Measurements from ENCODE around the gene AKAP9.

Gene AKAP9

DNA sequence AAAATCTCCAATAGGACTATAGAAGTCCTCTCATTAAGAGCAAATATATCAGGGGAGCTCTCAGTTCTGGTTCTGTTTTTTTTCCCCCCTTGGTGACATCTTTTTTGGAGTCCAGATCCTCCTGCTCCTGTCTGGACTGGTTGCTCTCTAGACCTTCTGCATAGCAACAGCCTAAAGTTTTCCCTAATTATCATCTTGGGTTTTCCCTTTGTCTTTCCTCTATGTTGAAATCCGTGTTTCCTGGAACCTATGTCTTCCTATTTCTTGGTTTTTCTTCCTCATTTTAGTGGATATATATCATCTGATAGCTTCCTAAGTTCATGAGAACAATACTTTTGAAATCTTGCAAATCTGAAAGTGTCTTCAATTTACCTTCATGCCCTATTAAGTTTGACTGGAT lies 30.5 kb upstream of the AKAP9 start:
- no peak for DNase-seq (ENCODE audit: extremely low read depth, low read depth)
- TF ChIP-seq, protein P1, sequence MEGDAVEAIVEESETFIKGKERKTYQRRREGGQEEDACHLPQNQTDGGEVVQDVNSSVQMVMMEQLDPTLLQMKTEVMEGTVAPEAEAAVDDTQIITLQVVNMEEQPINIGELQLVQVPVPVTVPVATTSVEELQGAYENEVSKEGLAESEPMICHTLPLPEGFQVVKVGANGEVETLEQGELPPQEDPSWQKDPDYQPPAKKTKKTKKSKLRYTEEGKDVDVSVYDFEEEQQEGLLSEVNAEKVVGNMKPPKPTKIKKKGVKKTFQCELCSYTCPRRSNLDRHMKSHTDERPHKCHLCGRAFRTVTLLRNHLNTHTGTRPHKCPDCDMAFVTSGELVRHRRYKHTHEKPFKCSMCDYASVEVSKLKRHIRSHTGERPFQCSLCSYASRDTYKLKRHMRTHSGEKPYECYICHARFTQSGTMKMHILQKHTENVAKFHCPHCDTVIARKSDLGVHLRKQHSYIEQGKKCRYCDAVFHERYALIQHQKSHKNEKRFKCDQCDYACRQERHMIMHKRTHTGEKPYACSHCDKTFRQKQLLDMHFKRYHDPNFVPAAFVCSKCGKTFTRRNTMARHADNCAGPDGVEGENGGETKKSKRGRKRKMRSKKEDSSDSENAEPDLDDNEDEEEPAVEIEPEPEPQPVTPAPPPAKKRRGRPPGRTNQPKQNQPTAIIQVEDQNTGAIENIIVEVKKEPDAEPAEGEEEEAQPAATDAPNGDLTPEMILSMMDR (IDR thresholded peaks at IDR 0.05; ENCODE audit: low read depth, low read length) = no peak

DNA sequence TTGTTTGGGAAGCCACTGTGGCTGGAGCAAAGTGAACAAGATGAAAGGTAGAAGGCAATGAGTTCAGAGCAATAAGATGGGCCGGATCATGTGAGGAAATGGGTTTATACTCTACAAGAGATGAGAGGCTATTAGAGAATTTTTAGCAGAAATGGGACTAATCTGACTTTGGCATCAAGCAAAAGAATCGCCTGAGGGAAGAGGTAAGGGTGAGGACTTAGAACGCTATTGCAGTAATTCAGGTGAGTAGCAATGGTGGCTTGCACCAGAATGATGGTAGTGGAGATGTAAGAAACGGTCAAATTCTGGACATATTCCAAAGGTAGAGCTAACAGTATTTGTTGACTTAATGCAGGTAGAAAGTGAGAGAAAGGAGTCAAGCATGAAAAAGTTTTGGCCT lies 29.5 kb upstream of the AKAP9 start:
- no peak for DNase-seq (ENCODE audit: extremely low read depth, low read depth)
- TF ChIP-seq, protein P1 (IDR thresholded peaks at IDR 0.05; ENCODE audit: low read depth, low read length) = no peak

DNA sequence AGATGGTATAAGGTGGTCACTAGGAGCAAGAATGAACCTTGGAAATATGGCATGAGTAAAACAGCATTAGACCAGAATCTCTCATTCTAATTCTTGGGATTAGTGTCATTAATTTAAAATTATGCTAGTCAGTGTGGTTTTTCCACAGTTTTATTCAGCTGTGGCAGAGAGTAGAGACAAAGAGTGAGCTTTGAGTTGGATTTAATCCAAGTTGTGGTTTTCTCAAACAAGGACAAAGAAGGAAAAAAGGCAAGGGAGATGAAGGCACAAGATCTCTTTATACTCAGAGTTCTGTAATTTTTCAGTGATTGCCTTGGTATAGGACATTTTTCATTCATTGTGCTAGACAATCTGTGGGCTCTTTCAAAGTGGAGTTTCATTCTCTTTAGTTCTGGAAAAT lies 28.2 kb upstream of the AKAP9 start:
- TF ChIP-seq, protein P1 (IDR thresholded peaks at IDR 0.05; ENCODE audit: low read depth, low read length) = no peak
- DNase-seq (ENCODE audit: extremely low read depth, low read depth) = no peak

DNA sequence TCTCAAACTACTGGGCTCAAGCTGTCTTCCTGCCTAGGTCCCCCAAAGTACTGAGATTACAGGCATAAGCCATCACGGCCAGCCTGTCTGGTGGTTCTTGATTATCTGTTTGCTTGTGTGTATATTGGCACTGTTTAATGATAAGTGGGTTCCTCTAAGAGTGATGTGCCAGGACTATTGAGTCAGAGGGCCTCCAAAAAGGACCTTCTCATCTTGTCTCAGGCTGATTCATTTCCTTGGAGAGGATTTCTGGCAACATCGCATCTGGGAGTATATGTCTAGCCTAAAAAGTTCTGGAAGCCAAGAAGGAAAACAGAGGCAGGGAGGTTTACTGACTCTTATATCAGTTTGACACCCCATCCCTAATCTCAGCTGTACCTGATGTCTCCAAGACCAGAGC lies 27.1 kb upstream of the AKAP9 start:
- no peak for DNase-seq (ENCODE audit: extremely low read depth, low read depth)
- TF ChIP-seq, protein P1 (IDR thresholded peaks at IDR 0.05; ENCODE audit: low read depth, low read length) = no peak

DNA sequence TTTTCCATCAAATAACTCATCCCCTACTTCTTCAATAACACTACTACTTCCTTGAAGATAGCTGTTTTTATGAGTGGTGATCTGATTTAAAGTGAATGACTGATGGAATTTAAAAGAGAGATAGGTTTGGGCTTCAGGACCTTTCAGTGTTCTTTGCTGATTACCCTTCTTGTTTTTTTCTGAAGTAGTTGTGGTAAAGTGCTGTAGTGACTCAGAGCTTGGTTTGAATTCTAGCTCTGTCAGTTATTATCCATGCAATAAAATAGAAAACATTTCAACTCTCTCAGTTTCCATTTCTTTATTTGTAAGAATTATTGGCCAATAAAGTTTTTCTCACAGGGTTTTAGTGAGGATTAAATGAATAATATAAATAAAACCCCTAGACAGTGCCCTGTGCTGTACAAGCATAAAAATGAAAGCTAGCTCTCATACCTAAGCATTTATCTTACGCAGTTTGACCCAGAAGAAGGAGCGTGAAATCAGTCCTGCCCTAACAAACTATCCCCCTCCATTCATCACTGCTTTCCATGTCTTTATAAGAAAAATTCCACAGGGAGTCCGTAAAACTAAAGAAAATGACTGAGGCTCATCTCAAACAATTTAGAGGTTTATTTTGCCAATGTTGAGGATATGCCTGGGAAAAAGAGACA lies 25.1 kb upstream of the AKAP9 start:
- DNase-seq (ENCODE audit: extremely low read depth, low read depth) = no peak
- TF ChIP-seq, protein P1 (IDR thresholded peaks at IDR 0.05; ENCODE audit: low read depth, low read length) = no peak

DNA sequence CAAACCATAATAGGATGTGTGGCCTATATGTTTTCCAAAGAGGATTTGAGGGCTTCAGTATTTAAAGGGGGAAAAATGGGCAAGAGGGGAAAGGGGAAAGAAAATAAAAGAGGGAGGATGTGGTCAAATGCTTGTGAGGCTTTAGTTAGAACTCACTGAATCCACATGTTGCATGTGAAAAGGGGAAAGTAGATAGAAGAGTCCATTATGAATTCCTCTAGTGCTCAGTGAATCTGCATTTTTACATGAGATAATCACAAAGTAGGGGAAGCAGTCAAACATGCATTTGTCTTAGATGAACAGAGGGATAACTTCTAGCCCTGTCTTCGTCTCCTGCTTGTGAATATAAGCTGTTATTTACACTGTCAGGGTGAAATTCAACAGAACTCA lies 24.6 kb upstream of the AKAP9 start:
- no peak for DNase-seq (ENCODE audit: extremely low read depth, low read depth)
- TF ChIP-seq, protein P1 (IDR thresholded peaks at IDR 0.05; ENCODE audit: low read depth, low read length) = no peak

DNA sequence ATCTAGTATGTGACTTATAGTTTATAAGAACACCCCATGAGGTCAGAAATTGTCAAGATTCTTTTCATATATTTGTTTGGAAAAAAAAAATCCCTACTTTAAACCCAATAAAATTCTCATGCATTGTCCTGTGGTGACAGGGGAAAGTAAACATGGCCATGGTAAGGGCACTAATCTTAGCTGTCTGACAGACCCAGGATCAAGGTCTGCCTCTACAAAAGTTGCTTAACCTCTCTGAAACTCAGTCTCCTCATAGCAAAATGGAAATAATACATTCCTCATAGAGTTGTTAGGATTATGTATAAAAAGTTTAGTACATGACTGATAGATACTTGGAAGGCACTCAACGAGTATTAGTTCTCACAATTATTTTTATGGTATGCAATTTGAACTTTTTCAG lies 22.3 kb upstream of the AKAP9 start:
- DNase-seq (ENCODE audit: extremely low read depth, low read depth) = no peak
- TF ChIP-seq, protein P1 (IDR thresholded peaks at IDR 0.05; ENCODE audit: low read depth, low read length) = no peak
